ENCODE measurements around the gene MLIP. TPM values are rescaled to one million over a fixed set of nuclear protein-coding genes. Genes with fewer than 3 reads are reported as not detected.

The MLIP gene
- total RNA-seq (2.4 TPM), polyA plus RNA-seq (ENCODE audit: insufficient read depth, low read depth, low replicate concordance) (1.7 TPM)
- long read RNA-seq, donor 1, result 0 reads
- long read RNA-seq, donor 2, result 0 reads
- long read RNA-seq, donor 3, result 0 reads
- long read RNA-seq, donor 4, result 0 reads
- long read RNA-seq, donor 5, result 0 reads
- long read RNA-seq, donor 6, result 0 reads
- long read RNA-seq, donor 7, partial matches to known transcripts, result 0 of 1 reads
- long read RNA-seq, donor 7, other reads (novel, unspliced or antisense), result 1 of 1 reads
- long read RNA-seq, donor 8, result 0 reads
- long read RNA-seq, donor 9, result 0 reads
- long read RNA-seq, donor 10, result 0 reads

GRCh38 chr6:54111341-54112045 lies at the start of gene MLIP:
Gene MLIP (plus strand): TSS chr6:54111443. CDS start chr6:54111480, 37 bp downstream.
- Histone ChIP-seq H3K27ac (ENCODE audit: low read depth in 2 of 2, low read length in 2 of 2) (no peak within 1 kb of the TSS), H3K4me1 (ENCODE audit: control insufficient read depth in 2 of 3, insufficient read depth in 2 of 3, low read depth in 1 of 3, low read length in 3 of 3) (no peaks in the 10 kb centered on the region), H3K9me3 (ENCODE audit: control insufficient read depth in 2 of 3, insufficient read depth in 1 of 3, low read length in 3 of 3) (no peaks in the 10 kb centered on the region), H3K36me3 (ENCODE audit: control insufficient read depth in 2 of 3, insufficient read depth in 3 of 3, low read length in 3 of 3) (no peaks in the 10 kb centered on the region), H3K9ac (ENCODE audit: low read length in 3 of 3) (no peak within 1 kb of the TSS), H3K4me3 (ENCODE audit: low read length in 3 of 3) (no peak within 1 kb of the TSS), H3K27me3 (ENCODE audit: control insufficient read depth, insufficient read depth, low read length) (no peaks in the 10 kb centered on the region)
- intact Hi-C loops (cut with DNase I), result no loop called here
- FAIRE-seq (no peak), DNase-seq (no peak)
- TF ChIP-seq CTCF (IDR thresholded peaks at IDR 0.05; ENCODE audit: borderline replicate concordance, extremely low read depth, insufficient read depth), result no peak

GRCh38 chr6:54063228-54063539 lies 48.1 kb upstream of the MLIP start:
- Histone ChIP-seq H3K36me3 (ENCODE audit: control insufficient read depth in 2 of 3, insufficient read depth in 3 of 3, low read length in 3 of 3) (no peaks in the 10 kb centered on the region), H3K27ac (ENCODE audit: low read depth in 2 of 2, low read length in 2 of 2) (no peak overlapping the region), H3K4me3 (ENCODE audit: low read length in 3 of 3) (no peak overlapping the region), H3K27me3 (ENCODE audit: control insufficient read depth, insufficient read depth, low read length) (no peaks in the 10 kb centered on the region), H3K4me1 (ENCODE audit: control insufficient read depth in 2 of 3, insufficient read depth in 2 of 3, low read depth in 1 of 3, low read length in 3 of 3) (peaks cover 0 to 2% (median 0%) of the 10 kb centered on the region in 3 donors), H3K9ac (ENCODE audit: low read length in 3 of 3) (no peak overlapping the region), H3K9me3 (ENCODE audit: control insufficient read depth in 2 of 3, insufficient read depth in 1 of 3, low read length in 3 of 3) (no peaks in the 10 kb centered on the region)
- intact Hi-C loops (cut with DNase I), result no loop called here
- no peak for DNase-seq
- FAIRE-seq, result no peak
- TF ChIP-seq CTCF (IDR thresholded peaks at IDR 0.05; ENCODE audit: borderline replicate concordance, extremely low read depth, insufficient read depth), result no peak

- TF ChIP-seq CTCF (IDR thresholded peaks at IDR 0.05; ENCODE audit: borderline replicate concordance, extremely low read depth, insufficient read depth), result no peak
- Histone ChIP-seq H3K4me3 (ENCODE audit: low read length in 3 of 3) (no peak overlapping the region), H3K9ac (ENCODE audit: low read length in 3 of 3) (no peak overlapping the region), H3K27me3 (ENCODE audit: control insufficient read depth, insufficient read depth, low read length) (no peaks in the 10 kb centered on the region), H3K27ac (ENCODE audit: low read depth in 2 of 2, low read length in 2 of 2) (no peak overlapping the region), H3K9me3 (ENCODE audit: control insufficient read depth in 2 of 3, insufficient read depth in 1 of 3, low read length in 3 of 3) (no peaks in the 10 kb centered on the region), H3K4me1 (ENCODE audit: control insufficient read depth in 2 of 3, insufficient read depth in 2 of 3, low read depth in 1 of 3, low read length in 3 of 3) (no peaks in the 10 kb centered on the region), H3K36me3 (ENCODE audit: control insufficient read depth in 2 of 3, insufficient read depth in 3 of 3, low read length in 3 of 3) (no peaks in the 10 kb centered on the region)
- FAIRE-seq, result no peak
- intact Hi-C loops (cut with DNase I), result no loop called here
- DNase-seq, result no peak
Observed at GRCh38 chr6:54068694-54069093, 42.5 kb upstream of the MLIP start.

Measured in kidney (tissue), 22 donors.